Measurements from ENCODE around the gene ZRANB2. TPM values are rescaled to one million over a fixed set of nuclear protein-coding genes. Genes with fewer than 3 reads are reported as not detected.

The ZRANB2 gene
- total and polyA plus RNA-seq, 2 donors (not counting 1 experiment from before 2014, with no cell fraction given) = 40.8 to 86.7 TPM

DNA sequence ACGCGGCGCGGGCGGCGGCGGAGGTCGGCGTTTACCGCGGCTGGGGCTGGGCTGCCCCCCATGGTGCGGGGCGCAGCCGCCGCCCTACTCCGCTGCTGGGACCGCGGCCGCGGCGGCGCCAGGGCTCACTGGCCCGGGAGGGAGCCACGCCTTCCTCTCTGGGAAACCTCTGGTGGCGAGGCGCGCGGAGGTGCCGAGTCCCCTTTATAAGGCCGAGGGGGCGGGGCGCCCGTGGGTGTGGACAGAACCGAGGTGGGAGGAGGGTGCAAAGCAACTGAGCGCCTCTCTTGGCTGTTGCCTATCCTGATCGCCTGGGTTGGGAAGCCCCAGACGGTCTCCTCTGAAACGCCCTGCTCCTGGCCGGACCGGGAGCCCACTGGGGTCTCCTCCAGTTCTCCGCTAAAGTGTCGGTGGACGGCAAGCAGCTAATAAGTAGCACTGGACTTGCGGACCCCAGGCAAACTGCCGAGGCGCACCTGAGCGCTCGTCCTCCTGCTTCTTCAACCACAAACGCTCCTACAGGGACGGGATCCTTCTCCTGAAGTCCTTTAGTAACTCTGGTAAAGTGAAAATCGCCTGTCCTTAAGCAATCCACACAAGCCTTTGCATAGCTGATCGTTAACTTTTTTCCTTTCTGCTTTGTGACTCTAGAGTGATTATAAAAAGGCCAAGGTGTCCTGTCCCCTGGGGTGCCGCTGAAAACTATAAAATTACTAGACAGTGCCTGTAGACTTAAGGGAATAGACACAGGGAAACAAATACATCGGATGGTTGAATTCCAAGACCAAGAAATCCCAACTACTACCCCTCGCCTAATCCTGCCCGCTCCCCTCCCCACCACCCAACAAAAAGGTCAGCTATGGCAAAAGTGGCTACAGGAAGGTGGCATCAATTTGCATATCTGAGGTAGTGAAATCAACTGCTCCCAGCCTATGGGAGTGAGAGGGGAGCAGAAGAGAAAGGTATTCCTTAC lies 32.9 kb downstream of the ZRANB2 start, which contains the start of gene PTGER3:
Gene PTGER3 (minus strand): TSS at position 182 of the 973 bp plus-strand sequence. CDS start 239 bp downstream, outside the sequence.
- no peaks in the 10 kb centered on the region for H3K79me2 ChIP-seq (ENCODE audit: control insufficient read depth, insufficient read depth, low read length)
- H3K36me3 ChIP-seq (ENCODE audit: control insufficient read depth, insufficient read depth, low read length) = no peaks in the 10 kb centered on the region
- peak within 1 kb of the TSS; percentile 88 for H3K4me2 ChIP-seq (ENCODE audit: extremely low read depth, insufficient read depth, low read length)
- no peaks in the 10 kb centered on the region for H4K20me1 ChIP-seq (ENCODE audit: control insufficient read depth, extremely low read depth, insufficient read depth, low read length)
- H3K4me1 ChIP-seq (ENCODE audit: control insufficient read depth, extremely low read depth, insufficient read depth, low read length) = no peaks in the 10 kb centered on the region
- H3K9me3 ChIP-seq (ENCODE audit: control insufficient read depth, insufficient read depth, low read depth, low read length) = no peaks in the 10 kb centered on the region
- DNase-seq (ENCODE audit: low read depth in 2 of 2) = no peak
- H3K27ac ChIP-seq (ENCODE audit: insufficient read depth, low read length) = no peak within 1 kb of the TSS
- H3K9ac ChIP-seq (ENCODE audit: insufficient read depth, low read length) = peak within 1 kb of the TSS; percentile 2
- H2AFZ ChIP-seq (ENCODE audit: low read length) = peak within 1 kb of the TSS; percentile 93
- peak within 1 kb of the TSS; percentile 38 to 59 (median 51) for H3K4me3 ChIP-seq (replicated peaks in 1 of 4; ENCODE audit: control extremely low read depth in 1 of 4, insufficient read depth in 1 of 4, low read depth in 3 of 4, low read length in 4 of 4)
- H3K27me3 ChIP-seq (ENCODE audit: control insufficient read depth, insufficient read depth, low read length) = peaks cover 21% of the 10 kb centered on the region
- no peak for TF ChIP-seq CTCF (conservative IDR thresholded peaks at IDR 0.05 in 1 of 2, IDR thresholded peaks at IDR 0.05 in 1 of 2; ENCODE audit: low read depth in 1 of 2, low read length in 2 of 2)
- peak; percentile 28 for TF ChIP-seq EZH2 (IDR thresholded peaks at IDR 0.05; ENCODE audit: low read length, missing control alignments)

GRCh38 chr1:71046891-71047634 lies 33.8 kb downstream of the ZRANB2 start:
- Histone ChIP-seq H3K9ac (ENCODE audit: insufficient read depth, low read length) (peak overlapping the region; percentile 2), H4K20me1 (ENCODE audit: control insufficient read depth, extremely low read depth, insufficient read depth, low read length) (no peaks in the 10 kb centered on the region), H3K4me3 (replicated peaks in 1 of 4; ENCODE audit: control extremely low read depth in 1 of 4, insufficient read depth in 1 of 4, low read depth in 3 of 4, low read length in 4 of 4) (peak overlapping the region; percentile 38 to 59 (median 51)), H3K79me2 (ENCODE audit: control insufficient read depth, insufficient read depth, low read length) (no peaks in the 10 kb centered on the region), H3K9me3 (ENCODE audit: control insufficient read depth, insufficient read depth, low read depth, low read length) (no peaks in the 10 kb centered on the region), H3K4me2 (ENCODE audit: extremely low read depth, insufficient read depth, low read length) (peak overlapping the region; percentile 88), H3K4me1 (ENCODE audit: control insufficient read depth, extremely low read depth, insufficient read depth, low read length) (no peaks in the 10 kb centered on the region), H2AFZ (ENCODE audit: low read length) (peak overlapping the region; percentile 93), H3K27ac (ENCODE audit: insufficient read depth, low read length) (no peak overlapping the region), H3K36me3 (ENCODE audit: control insufficient read depth, insufficient read depth, low read length) (no peaks in the 10 kb centered on the region), H3K27me3 (ENCODE audit: control insufficient read depth, insufficient read depth, low read length) (peaks cover 21% of the 10 kb centered on the region)
- TF ChIP-seq EZH2 (IDR thresholded peaks at IDR 0.05; ENCODE audit: low read length, missing control alignments) = peak; percentile 80
- TF ChIP-seq CTCF (conservative IDR thresholded peaks at IDR 0.05 in 1 of 2, IDR thresholded peaks at IDR 0.05 in 1 of 2; ENCODE audit: low read depth in 1 of 2, low read length in 2 of 2) = no peak
- no peak for DNase-seq (ENCODE audit: low read depth in 2 of 2)

Measured in fibroblast of lung (primary cell).